NCI-H2081 (cell line): ENCODE results near the gene IQSEC3.
A peak's percentile ranks its signal among the peaks of the same experiment; 100 is the strongest.

Experiments
- DNase-seq, 2 experiments: peaks; one replicate each; lab custom pipeline; 2025; lab: John Stamatoyannopoulos, UW

IQSEC3 gene

GRCh38 chr12:80681-81190 lies 14.2 kb downstream of the IQSEC3 start:
- DNase-seq = no peak

DNA sequence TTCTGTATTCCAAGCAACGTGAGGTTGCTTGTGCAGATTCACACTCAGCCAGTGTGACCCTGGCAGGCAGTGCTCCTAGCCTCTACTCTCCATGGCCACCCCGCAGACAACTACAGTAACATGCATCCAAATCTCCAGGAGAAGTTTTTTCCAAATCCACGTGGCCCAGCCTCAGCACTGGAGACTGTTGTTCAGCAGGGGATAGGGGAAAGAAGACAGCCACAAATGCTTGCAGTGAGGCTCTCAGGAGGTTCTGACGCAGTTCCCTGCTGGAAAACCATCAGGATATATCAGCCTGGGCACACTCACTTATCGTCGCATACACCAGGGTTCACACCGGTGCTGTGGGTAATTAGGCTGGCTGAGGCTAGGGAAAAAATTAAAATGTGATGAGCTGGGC lies 16.2 kb downstream of the IQSEC3 start:
- DNase-seq = no peak

GRCh38 chr12:84056-84455 lies 17.5 kb downstream of the IQSEC3 start:
- DNase-seq = peak; percentile 90 to 94

DNA sequence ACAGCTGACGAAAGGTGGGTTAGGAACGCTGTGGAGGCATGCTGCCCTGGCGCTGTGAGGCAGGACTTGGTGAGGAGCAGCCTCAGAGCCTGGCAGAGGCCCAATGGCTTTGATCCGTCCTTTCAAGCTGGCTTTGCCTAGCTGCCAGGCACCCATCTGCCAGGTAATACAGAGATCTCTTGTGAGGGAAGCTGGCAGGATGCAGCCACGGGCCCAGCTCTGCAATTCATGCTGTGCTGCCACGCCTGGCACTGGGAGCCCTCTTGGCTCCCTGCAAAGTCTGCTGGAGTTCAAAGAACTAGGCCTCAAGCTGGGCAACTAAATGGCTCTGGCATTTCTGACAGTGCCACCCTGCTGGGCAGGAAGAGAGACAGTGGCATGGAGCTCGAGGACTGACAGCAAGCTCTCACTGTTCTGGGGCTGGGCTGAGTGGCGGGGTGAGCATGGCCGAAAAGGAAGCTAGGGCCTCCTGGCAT lies 18.7 kb downstream of the IQSEC3 start:
- DNase-seq = peak; percentile 86 to 96

DNA sequence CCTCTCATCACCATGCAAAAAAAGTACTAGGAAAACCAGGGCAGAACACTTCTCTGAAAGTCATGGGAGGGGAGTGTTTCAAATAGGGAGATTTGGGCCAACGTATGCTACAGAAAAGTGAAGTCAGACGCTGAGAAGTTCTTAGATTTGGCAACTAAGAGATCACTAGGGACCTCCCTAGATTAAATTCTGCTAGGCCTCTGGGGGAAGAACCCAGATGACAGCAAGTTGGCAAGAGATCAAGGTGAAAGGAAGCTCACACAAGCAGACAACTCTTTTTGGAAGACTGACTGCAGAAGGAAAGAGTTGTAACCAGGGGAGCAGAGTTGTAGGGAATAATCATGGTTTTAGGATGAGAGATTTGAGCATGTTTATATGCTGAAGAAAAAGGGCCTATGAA lies 20.7 kb downstream of the IQSEC3 start:
- DNase-seq = no peak

- no peak for DNase-seq
Observed at GRCh38 chr12:87856-88255, 21.3 kb downstream of the IQSEC3 start.

DNA sequence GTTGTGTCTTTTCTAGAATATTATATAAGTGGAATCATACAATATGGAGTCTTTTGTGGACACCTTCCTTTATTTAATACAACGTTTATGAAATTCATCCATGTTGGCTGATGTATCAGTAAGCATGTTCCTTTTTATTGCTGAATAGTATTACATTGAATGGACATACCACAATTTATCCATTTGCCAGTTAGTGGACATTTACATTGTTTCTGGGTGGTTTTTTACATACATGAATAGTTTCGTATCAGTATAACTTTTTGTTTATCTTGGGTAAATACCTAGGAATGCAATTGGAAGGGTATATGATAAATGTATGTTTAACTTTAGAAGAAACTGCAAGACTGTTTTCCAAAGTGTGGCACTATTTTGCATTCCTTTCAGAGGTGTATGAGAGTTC lies 23.1 kb downstream of the IQSEC3 start:
- no peak for DNase-seq

DNA sequence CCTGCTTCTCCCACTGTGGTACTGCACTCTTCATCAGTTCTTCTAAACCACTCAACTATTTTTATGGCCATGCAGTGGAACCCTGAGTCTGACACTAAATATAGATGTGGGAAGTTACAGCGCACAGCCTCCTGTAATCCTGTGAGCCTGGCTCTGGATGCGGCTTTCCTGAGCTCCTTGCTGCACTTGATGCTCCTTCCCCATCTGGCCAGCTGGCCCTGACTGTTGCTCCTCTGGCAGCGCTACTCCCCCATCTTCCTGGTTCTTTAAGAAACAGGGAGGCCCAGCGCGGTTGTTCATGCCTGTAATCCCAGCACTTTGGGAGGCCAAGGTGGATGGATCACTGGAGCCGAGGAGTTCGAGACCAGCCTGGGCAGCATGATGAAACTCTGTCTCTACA lies 24.6 kb downstream of the IQSEC3 start:
- no peak for DNase-seq

DNA sequence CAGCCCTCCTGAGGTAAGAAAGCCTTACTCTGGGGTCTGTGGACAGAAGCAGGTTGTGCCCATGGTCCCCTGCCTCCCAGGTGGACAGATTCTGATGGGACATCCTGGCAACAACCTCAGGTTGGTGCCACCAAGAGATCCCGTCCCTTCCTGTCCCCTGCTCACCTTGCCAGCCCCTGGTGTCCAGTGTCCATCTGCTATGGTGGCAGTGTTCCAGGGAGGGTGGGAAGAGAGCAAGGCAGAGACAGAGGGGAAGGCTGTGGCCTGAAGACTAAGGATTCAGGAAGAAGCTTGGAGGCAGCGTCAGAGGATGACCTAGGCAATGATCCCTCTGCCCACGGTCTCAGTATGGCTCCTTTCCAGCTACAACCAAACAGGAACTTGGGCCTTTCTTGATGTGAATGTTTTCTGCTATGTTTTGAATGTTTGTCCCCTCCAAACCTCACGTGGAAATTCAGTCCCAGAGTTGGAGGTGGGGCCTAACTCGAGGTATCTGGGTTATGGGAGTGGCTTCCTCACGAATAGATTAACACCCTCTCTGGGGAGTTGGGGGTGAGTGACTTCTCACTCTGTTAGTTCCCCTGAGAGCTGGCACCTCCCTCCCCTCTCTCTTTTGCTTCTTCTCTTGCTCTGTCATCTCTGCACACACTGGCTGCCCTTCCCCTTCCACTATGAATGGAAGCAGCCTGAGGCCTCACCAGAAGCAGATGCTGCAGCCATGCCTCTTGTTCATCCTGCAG lies 26.9 kb downstream of the IQSEC3 start:
- no peak for DNase-seq

- no peak for DNase-seq
Observed at GRCh38 chr12:96543-96942, 30.0 kb downstream of the IQSEC3 start.

DNA sequence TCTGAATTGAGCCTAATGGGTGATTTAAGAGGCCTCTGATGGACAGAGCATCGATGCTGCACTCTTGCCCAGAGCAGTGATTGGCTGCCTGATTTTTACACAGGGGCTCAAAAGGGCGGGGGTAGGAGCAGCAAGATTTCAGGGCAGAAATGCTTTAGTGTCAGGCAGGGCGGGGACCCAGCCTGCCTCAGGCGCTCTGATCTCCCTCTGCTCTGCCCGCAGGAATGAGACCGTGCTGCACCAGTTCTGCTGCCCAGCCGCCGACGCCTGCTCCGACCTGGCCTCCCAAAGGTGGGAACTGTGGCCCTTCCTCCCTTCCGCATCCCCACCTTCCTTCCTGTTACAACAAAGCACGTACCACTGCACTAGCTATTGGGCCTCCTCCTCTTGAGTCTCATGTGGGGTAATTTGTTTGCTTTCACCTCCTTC lies 32.4 kb downstream of the IQSEC3 start:
- no peak for DNase-seq

DNA sequence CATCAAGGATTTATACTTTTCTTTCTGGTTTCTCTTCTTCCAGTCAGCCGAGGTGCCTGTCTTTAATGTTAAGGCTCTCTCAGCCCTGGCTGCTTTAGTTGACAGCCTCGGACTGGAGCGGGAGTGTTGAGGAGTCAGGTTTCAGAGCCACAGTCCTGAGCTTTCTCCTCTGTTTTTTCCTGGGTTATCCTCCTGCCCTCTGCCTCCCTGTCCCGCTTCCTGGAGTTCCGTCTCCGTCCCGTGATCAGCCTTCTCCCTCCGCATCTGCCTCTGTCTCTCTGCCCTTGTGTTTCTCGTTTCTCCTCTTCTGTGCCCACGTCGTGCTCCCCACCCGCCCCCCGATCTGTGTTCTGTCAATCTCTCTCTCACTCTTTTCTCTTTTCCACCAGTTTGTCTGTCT lies 33.0 kb downstream of the IQSEC3 start:
- DNase-seq = no peak

DNA sequence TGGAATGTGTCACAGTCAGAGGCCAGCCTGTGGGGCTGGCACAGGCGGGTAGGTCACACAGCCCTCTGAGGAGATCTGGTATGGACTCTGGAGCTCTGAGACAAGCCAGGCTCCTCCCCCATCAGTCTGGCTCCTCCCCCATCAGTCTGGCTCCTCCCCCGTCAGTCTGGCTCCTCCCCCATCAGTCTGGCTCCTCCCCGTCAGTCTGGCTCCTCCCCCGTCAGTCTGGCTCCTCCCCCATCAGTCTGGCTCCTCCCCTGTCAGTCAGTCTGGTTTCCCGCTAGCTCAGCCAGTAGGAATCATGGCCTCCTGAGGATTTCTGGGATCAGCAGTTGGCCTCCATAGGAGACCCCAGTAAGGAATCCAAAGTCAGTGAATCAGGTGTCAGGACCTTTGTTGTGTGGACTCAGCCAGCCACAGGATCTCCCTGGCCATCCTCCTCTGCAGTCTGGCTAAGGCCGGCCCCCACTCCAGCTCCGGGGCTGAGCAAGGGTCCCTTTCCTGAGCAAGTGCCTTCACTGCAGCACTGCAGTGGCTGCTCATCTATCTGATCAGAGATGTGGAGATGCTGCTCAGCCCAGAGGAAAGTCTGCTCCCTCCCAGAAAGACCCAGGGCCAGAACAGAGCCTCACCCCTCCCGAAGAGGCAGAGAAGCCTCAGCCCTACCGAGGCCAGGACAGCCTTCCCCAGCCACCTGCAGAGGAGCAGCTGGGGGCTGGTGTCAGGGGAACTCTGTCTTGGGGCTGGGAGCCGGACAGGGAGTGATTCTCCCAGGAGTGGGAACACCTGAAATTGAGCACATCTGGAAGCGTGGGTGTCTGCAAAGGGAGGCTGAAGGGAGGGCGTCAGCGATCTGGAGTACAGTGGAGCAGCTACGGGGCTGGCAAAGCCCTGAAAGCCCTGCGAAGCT lies 35.7 kb downstream of the IQSEC3 start:
- peak in 1 of 2 experiments; percentile 63 for DNase-seq

- peak in 1 of 2 experiments; percentile 98 for DNase-seq
Observed at GRCh38 chr12:102879-103168, 36.3 kb downstream of the IQSEC3 start.

DNA sequence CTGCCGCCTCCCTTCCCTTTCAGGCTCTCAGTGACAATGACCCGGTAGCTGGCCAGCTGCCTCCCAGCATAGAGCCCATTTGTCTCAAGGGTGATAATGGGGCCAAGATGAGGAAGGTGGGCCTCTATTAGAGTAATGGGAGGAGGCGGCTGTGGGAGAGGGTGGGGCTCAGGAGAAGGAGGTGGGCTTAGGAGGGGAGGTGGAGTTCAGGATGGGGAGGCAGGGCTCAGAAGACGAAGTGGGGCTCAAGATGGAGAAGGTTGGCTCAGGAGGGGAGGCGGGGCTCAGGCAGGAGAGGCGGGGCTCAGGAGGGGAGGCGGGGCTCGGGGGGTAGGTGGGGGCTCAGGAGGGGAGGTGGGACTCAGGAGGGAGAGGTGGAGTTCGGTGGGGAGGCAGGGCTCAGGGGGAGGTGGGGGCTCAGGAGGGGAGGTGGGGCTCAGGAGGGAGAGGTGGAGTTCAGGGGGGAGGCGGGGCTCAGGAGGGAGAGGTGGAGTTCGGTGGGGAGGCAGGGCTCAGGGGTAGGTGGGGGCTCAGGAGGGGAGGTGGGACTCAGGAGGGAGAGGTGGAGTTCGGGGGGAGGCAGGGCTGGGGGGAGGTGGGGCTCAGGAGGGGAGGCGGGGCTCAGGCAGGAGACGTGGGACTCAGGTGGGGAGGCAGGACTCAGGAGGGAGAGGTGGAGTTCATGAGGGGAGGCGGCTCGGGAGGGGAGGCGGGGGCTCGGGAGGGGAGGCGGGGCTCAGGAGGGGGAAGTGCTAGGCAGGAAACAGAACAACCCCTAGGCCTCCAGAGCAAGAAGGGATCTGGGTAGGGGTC lies 36.8 kb downstream of the IQSEC3 start:
- peak in 1 of 2 experiments; percentile 97 for DNase-seq

GRCh38 chr12:104551-105081 lies 38.0 kb downstream of the IQSEC3 start:
- peak; percentile 91 to 95 for DNase-seq

DNA sequence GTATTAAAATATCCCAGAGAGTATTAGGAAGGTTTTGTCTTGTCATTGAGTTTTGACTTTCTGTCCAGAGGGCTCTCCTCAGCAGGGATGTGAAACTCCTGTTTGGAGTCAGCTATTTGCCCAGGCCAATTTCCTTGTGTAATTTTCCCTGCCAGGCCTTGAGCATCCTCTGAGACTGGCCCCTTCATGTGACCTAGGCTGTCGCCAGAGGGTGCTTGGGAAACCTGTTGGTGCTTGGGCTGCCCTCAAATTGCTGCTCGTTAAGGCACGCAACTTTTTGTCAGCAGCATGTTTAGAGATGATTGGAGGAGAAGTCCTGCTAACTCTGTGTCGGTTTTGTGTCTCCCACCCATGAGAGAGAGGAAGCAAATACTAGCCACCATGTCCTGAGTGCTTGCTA lies 39.1 kb downstream of the IQSEC3 start:
- DNase-seq = peak in 1 of 2 experiments; percentile 25

GRCh38 chr12:106118-106591 lies 39.6 kb downstream of the IQSEC3 start:
- DNase-seq = peak; percentile 52 to 66

GRCh38 chr12:108594-108993 lies 42.0 kb downstream of the IQSEC3 start:
- peak; percentile 23 to 65 for DNase-seq

DNA sequence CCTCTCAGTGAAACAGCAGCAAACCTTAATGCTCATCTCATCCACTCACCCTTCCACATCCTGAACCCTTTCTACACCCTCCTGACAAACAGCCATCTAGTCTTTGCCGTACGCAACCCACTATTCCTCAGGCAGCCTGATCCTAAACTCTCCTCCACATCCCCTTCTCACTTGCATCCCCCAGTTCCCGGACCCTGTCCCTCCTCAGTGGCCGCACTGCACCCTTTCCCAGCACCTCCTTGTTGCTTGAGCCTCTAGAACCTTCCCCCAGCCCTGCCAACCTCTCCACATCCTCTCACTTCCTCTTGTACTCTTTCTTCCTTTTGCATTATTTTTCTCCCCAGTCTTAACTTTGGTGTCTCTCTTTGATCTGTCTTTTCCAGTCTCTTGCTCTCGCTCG lies 42.9 kb downstream of the IQSEC3 start:
- no peak for DNase-seq

DNA sequence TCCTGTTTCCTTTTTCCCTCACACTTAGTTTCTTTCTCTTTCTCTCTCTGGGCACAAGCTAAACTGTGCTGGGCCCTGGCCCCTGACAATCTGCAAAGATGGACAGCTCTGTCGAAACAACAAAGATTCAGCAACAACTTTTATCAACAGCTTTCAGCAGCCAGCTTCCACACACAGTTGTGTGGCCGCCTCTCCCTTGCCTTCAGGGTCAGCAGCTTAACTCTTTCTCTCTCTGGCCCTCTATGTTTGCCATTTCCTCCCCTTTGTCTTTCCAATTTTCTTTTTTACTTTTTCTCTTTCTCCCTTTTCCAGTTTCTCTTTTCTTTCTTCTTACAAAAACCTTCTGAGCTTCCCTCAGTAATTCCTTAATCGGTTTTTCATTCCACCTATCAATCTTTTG lies 43.3 kb downstream of the IQSEC3 start:
- no peak for DNase-seq
